Measurements from ENCODE around the gene NCK2. TPM values are rescaled to one million over a fixed set of nuclear protein-coding genes. Genes with fewer than 3 reads are reported as not detected.

NCK2 gene
- total RNA-seq, 3 donors from 2014 or later: 52.2 to 66.4 (median 57.6) TPM

DNA sequence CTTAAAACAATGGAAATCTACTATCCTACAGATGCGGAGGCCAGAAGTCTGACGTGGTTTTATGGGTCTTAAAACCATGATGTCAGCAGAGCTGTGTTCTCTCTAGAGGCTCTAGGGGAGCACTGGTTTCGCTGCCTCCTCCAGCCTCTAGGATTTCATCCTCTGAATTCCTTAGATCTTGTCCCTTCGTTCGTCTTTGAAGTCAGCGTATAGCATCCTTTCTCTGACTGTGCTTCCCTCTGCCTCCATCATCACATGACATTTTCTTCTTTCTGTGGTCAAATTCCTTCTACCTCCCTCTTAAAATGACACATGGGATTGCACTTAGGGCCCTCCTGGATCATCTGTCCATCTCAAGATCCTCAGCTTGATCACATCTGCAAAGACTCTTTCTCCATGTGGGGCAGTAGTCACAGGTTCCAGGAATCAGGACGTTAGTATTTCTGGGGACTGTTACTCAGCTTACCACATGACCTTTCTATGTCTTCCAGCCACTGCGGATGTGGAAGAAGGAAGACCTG, 22.7 kb upstream of the NCK2 start:
- no peaks in the 10 kb centered on the region for H3K9me3 ChIP-seq
- intact Hi-C loops (cut with DNase I, micrococcal nuclease): no loop called here
- no peak overlapping the region for H3K4me3 ChIP-seq
- H3K4me1 ChIP-seq (ENCODE audit: low read depth): no peaks in the 10 kb centered on the region
- no peaks in the 10 kb centered on the region for H3K36me3 ChIP-seq (ENCODE audit: low read depth)
- ATAC-seq (no peak), DNase-seq (no peak)
- TF ChIP-seq, protein P1, sequence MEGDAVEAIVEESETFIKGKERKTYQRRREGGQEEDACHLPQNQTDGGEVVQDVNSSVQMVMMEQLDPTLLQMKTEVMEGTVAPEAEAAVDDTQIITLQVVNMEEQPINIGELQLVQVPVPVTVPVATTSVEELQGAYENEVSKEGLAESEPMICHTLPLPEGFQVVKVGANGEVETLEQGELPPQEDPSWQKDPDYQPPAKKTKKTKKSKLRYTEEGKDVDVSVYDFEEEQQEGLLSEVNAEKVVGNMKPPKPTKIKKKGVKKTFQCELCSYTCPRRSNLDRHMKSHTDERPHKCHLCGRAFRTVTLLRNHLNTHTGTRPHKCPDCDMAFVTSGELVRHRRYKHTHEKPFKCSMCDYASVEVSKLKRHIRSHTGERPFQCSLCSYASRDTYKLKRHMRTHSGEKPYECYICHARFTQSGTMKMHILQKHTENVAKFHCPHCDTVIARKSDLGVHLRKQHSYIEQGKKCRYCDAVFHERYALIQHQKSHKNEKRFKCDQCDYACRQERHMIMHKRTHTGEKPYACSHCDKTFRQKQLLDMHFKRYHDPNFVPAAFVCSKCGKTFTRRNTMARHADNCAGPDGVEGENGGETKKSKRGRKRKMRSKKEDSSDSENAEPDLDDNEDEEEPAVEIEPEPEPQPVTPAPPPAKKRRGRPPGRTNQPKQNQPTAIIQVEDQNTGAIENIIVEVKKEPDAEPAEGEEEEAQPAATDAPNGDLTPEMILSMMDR (IDR thresholded peaks at IDR 0.05): no peak

DNA sequence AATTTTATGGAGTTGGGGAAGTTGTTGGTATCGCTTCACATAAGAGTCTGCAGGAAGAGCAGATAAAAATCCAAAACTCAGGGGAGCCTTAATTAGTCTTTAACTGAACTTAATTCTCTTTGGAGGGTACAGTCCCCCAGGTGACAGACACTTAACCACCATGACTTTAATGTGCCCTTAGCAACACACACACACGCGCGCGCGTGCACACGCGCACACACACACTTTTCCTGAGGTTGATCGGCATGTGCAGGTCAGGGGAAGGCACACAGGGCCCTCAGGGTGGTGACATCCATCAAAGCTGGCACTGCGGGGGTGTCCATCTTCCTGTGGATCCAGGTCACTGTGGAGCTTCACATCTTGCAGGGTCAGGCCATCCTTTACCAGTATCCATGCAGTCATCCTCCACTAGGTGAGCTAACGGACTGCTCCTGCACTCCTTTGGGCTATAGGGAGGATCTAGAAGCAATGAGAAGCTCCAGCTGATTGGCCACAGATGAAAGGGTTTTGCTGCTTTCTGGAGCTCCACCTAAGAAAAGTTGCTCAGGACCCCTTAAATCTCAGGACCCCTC, 21.9 kb upstream of the NCK2 start:
- TF ChIP-seq, protein P1 (IDR thresholded peaks at IDR 0.05): no peak
- peaks cover 3% of the 10 kb centered on the region for H3K9me3 ChIP-seq
- H3K4me3 ChIP-seq: no peak overlapping the region
- no peaks in the 10 kb centered on the region for H3K36me3 ChIP-seq (ENCODE audit: low read depth)
- H3K4me1 ChIP-seq (ENCODE audit: low read depth): no peaks in the 10 kb centered on the region
- intact Hi-C loops (cut with DNase I, micrococcal nuclease): no loop called here
- no peak for ATAC-seq
- no peak for DNase-seq

- no peaks in the 10 kb centered on the region for H3K4me1 ChIP-seq (ENCODE audit: low read depth)
- intact Hi-C loops (cut with DNase I, micrococcal nuclease): no loop called here
- ATAC-seq (peak; percentile 23), DNase-seq (no peak)
- H3K36me3 ChIP-seq (ENCODE audit: low read depth): no peaks in the 10 kb centered on the region
- H3K4me3 ChIP-seq: no peak overlapping the region
- H3K9me3 ChIP-seq: peaks cover 3% of the 10 kb centered on the region
- TF ChIP-seq, protein P1 (IDR thresholded peaks at IDR 0.05): no peak
Measured at GRCh38 chr2:105723431-105723830, 21.3 kb upstream of the NCK2 start.

GRCh38 chr2:105725388-105725787, 19.3 kb upstream of the NCK2 start:
- Histone ChIP-seq H3K9me3 (peaks cover 7% of the 10 kb centered on the region), H3K4me1 (ENCODE audit: low read depth) (no peaks in the 10 kb centered on the region), H3K36me3 (ENCODE audit: low read depth) (no peaks in the 10 kb centered on the region), H3K4me3 (no peak overlapping the region)
- ATAC-seq: no peak
- intact Hi-C loops (cut with DNase I, micrococcal nuclease): no loop called here
- TF ChIP-seq, protein P1 (IDR thresholded peaks at IDR 0.05): no peak
- DNase-seq: no peak

GRCh38 chr2:105730170-105730569, 14.5 kb upstream of the NCK2 start:
- ATAC-seq: peak; percentile 81
- intact Hi-C loops (cut with DNase I, micrococcal nuclease): no loop called here

More at GRCh38 chr2:105730170-105730569, 14.5 kb upstream of the NCK2 start:
- no peak for DNase-seq
- Histone ChIP-seq H3K9me3 (peaks cover 7% of the 10 kb centered on the region), H3K4me3 (no peak overlapping the region), H3K36me3 (ENCODE audit: low read depth) (no peaks in the 10 kb centered on the region), H3K4me1 (ENCODE audit: low read depth) (no peaks in the 10 kb centered on the region)
- TF ChIP-seq, protein P1 (IDR thresholded peaks at IDR 0.05): no peak
